K562 (cell line): Measurements from ENCODE around the gene SCARB2. TPM values are rescaled to one million over a fixed set of nuclear protein-coding genes. Genes with fewer than 3 reads are reported as not detected.

Experiments used
- CBX1 ChIP-seq: sonication (generic); IDR thresholded peaks from 2 replicates; pipeline ENCODE4 v1.6.1; 2016; ENCODE audit warnings: antibody characterized with exemption, low read depth, mild to moderate bottlenecking
- CC2D1A ChIP-seq: fragments of 450-650 bp; IDR thresholded peaks from 2 replicates; pipeline ENCODE4 v1.6.1; 2017; ENCODE audit warnings: mild to moderate bottlenecking
- CREM ChIP-seq: IDR thresholded peaks from 2 replicates; pipeline ENCODE4 v1.6.1; 2014; ENCODE audit warnings: antibody characterized with exemption, low read depth
- FOXA1 ChIP-seq: fragments of 450-650 bp; IDR thresholded peaks from 2 replicates; pipeline ENCODE4 v1.6.1; 2016; ENCODE audit warnings: mild to moderate bottlenecking, borderline replicate concordance
- GTF2F1 ChIP-seq: IDR thresholded peaks from 2 replicates; pipeline ENCODE4 v1.6.1; 2011; ENCODE audit warnings: low read depth, low read length, improper control_type of control experiment
- HOMEZ ChIP-seq: fragments of 250-450 bp; sonication (Bioruptor Pico); IDR thresholded peaks from 2 replicates; pipeline ENCODE4 v1.4.0; 2020; ENCODE audit warnings: mild to moderate bottlenecking, moderate library complexity
- MNT ChIP-seq, 2 experiments: fragments of 450-650 bp; conservative IDR thresholded peaks; 2 replicates each; pipeline ENCODE4 v1.6.1; 2017; ENCODE audit warnings: mild to moderate bottlenecking in 2 of 2, moderate library complexity in 2 of 2
- PCBP2 ChIP-seq: fragments of 200-400 bp; formaldehyde crosslinking; IDR thresholded peaks from 2 replicates; pipeline ENCODE4 v1.6.1; 2018; ENCODE audit warnings: low read length, low read depth, mild to moderate bottlenecking, moderate library complexity; ENCODE audit not compliant: poor library complexity, severe bottlenecking
- PREB ChIP-seq: sonication (generic); formaldehyde crosslinking; IDR thresholded peaks from 2 replicates; pipeline ENCODE4 v1.8.1; 2023; ENCODE audit warnings: mild to moderate bottlenecking, missing genetic modification reagents
- TRIM28 ChIP-seq: fragments of 450-650 bp; IDR thresholded peaks from 2 replicates; pipeline ENCODE4 v1.6.1; 2017
- YY1 ChIP-seq, 3 experiments: IDR thresholded peaks; 2 replicates each; pipeline ENCODE4 v1.6.1; 2011; ENCODE audit warnings: low read length in 2 of 3, mild to moderate bottlenecking in 2 of 3, moderate library complexity in 2 of 3, borderline replicate concordance in 1 of 3, control low read depth in 1 of 3, low read depth in 1 of 3; ENCODE audit not compliant: insufficient read depth in 3 of 3, insufficient replicate concordance in 2 of 3, control insufficient read depth in 1 of 3, insufficient read length in 1 of 3; ENCODE audit errors: extremely low read depth in 1 of 3
- ZBTB49 ChIP-seq: sonication (generic); formaldehyde crosslinking; IDR thresholded peaks from 2 replicates; pipeline ENCODE4 v1.8.0; 2022; ENCODE audit warnings: missing genetic modification reagents, mild to moderate bottlenecking, borderline replicate concordance
- ZNF197 ChIP-seq: fragments of 200-800 bp; sonication (Bioruptor generic); IDR thresholded peaks from 2 replicates; pipeline ENCODE4 v1.6.1; 2016; ENCODE audit warnings: low read depth, missing genetic modification characterization, missing compliant biosample characterization
- ZNF398 ChIP-seq: fragments of 250-450 bp; sonication (Bioruptor Pico); IDR thresholded peaks from 2 replicates; pipeline ENCODE4 v1.8.0; 2021; ENCODE audit warnings: moderate library complexity, mild to moderate bottlenecking, inconsistent platforms
- polyA plus RNA-seq, 8 experiments: library from polyadenylated mRNA; depleted of rRNA in 4 of 8; stranded (reverse) in 5 of 8; unstranded in 3 of 8; fragments of >200 nt; fragmentation: Nextera tagmentation in 2 of 8; fragmentation: Illumina TruSeq in 1 of 8; extraction: Ambion mirVana in 2 of 8; extraction: Trizol in 1 of 8; gene quantifications; 2 replicates each; pipeline versions ENCODE4 v1.2.1 to v1.2.3, GENCODE V29; 2011 to 2014; ENCODE audit warnings: inconsistent platforms in 1 of 8, missing spikeins in 1 of 8
- total RNA-seq, 7 experiments: library from RNA; depleted of rRNA in 6 of 7; stranded (reverse); fragments of >200 nt in 6 of 7; fragmentation: Illumina TruSeq in 2 of 7; extraction: Trizol in 2 of 7; gene quantifications; 2 replicates each; pipeline versions ENCODE4 v1.2.1 to v1.2.3, GENCODE V29; 2011 to 2021; ENCODE audit warnings: low replicate concordance in 1 of 7

The SCARB2 gene
- total and polyA plus RNA-seq, 9 of the 15 experiments (the other 6 are each of a cell fraction or from before 2014, with no cell fraction given): 6.1 to 25.8 (median 17.8) TPM

- no peak for TF ChIP-seq HOMEZ
- TF ChIP-seq TRIM28: no peak
- TF ChIP-seq YY1 (IDR thresholded peaks at IDR 0.05; ENCODE audit: borderline replicate concordance in 1 of 3, control insufficient read depth in 1 of 3, extremely low read depth in 1 of 3, insufficient read depth in 3 of 3, insufficient read length in 1 of 3, insufficient replicate concordance in 2 of 3, low read depth in 1 of 3, low read length in 2 of 3): peak in 2 of 3 experiments; percentile 29 to 47
- no peak; the same call in none of the 2 replicates for TF ChIP-seq CREM
- no peak for TF ChIP-seq PREB (CRISPR knock-in tag)
- no peak for TF ChIP-seq CC2D1A
- no peak for TF ChIP-seq ZNF197 (CRISPR knock-in tag)
- TF ChIP-seq FOXA1: no peak
- TF ChIP-seq MNT (conservative IDR thresholded peaks at IDR 0.05): 0 out of 4 replicates have a peak, but pooled peaks of 1 of the 2 experiments have one; percentile 18
- no peak for TF ChIP-seq ZNF398 (CRISPR knock-in tag)
- TF ChIP-seq ZBTB49: no peak
- TF ChIP-seq GTF2F1: no peak
- no peak for TF ChIP-seq PCBP2
- TF ChIP-seq CBX1: peak; percentile 83; the same call in 1 of the 2 replicates
These were observed at the start of gene SCARB2 (continued) for GRCh38 chr4:76213415-76214176.
